WTC11 (cell line): ENCODE data around the gene LRRC8C. TPM values are rescaled to one million over a fixed set of nuclear protein-coding genes. Genes with fewer than 3 reads are reported as not detected.

Source experiments
- ATAC-seq: fragments of 200-7000 bp; cut with Tn5 transposase; 2 replicates; pipeline ENCODE4 v1.10.0; 2021; ENCODE audit warnings: mild to moderate bottlenecking, moderate library complexity
- CTCF ChIA-PET: fragments of 300-600 bp; sonication (Branson Sonifier 250); formaldehyde crosslinking; loops from one replicate; lab custom pipeline; 2021; ENCODE audit warnings: antibody characterized with exemption; lab: Charles Lee
- POLR2A ChIA-PET: fragments of 350-600 bp; sonication (Branson Sonifier 250); formaldehyde crosslinking; loops from one replicate; lab custom pipeline; 2021; ENCODE audit warnings: antibody characterized with exemption; lab: Charles Lee
- DNase-seq: peaks from one replicate; pipeline ENCODE4 v3.0.0; 2021; ENCODE audit warnings: low spot score
- H3K27ac Mint-ChIP-seq: 2 replicates; pipeline ENCODE4 v1.8.0; 2021; ENCODE audit warnings: mixed read lengths
- H3K27me3 Mint-ChIP-seq: 2 replicates; pipeline ENCODE4 v1.8.0; 2021; ENCODE audit warnings: low read depth, mild to moderate bottlenecking, moderate library complexity, mixed read lengths
- H3K36me3 Mint-ChIP-seq: 2 replicates; pipeline ENCODE4 v1.8.0; 2021; ENCODE audit warnings: mixed read lengths
- H3K4me1 Mint-ChIP-seq: 2 replicates; pipeline ENCODE4 v1.8.0; 2022; ENCODE audit warnings: mixed read lengths
- H3K4me3 Mint-ChIP-seq: 2 replicates; pipeline ENCODE4 v1.8.0; 2021; ENCODE audit warnings: mild to moderate bottlenecking, moderate library complexity, mixed read lengths
- H3K9me3 Mint-ChIP-seq: 2 replicates; pipeline ENCODE4 v1.8.0; 2021; ENCODE audit warnings: mixed read lengths
- ESRRA ChIP-seq: sonication (generic); formaldehyde crosslinking; IDR thresholded peaks from 2 replicates; pipeline ENCODE4 v1.8.1; 2022; ENCODE audit warnings: mild to moderate bottlenecking, missing genetic modification reagents, borderline replicate concordance
- FOXJ3 ChIP-seq: sonication (generic); formaldehyde crosslinking; IDR thresholded peaks from 2 replicates; pipeline ENCODE4 v1.9.0; 2021; ENCODE audit warnings: missing genetic modification reagents, mild to moderate bottlenecking, borderline replicate concordance
- FOXP1 ChIP-seq: sonication (generic); formaldehyde crosslinking; IDR thresholded peaks from 2 replicates; pipeline ENCODE4 v1.8.0; 2022; ENCODE audit warnings: missing genetic modification reagents, mild to moderate bottlenecking, moderate library complexity, borderline replicate concordance
- IRF2 ChIP-seq: sonication (generic); formaldehyde crosslinking; IDR thresholded peaks from 2 replicates; pipeline ENCODE4 v1.8.0; 2022; ENCODE audit warnings: low read depth, missing genetic modification reagents, borderline replicate concordance
- NFATC4 ChIP-seq: fragments of 250-450 bp; sonication (Bioruptor Pico); IDR thresholded peaks from 2 replicates; pipeline ENCODE4 v1.9.0; 2021; ENCODE audit warnings: mild to moderate bottlenecking
- NFYB ChIP-seq: sonication (generic); formaldehyde crosslinking; conservative IDR thresholded peaks from 2 replicates; pipeline ENCODE4 v1.8.0; 2022; ENCODE audit warnings: low read depth, missing genetic modification reagents
- RORB ChIP-seq: fragments of 250-450 bp; sonication (Bioruptor Pico); IDR thresholded peaks from 2 replicates; pipeline ENCODE4 v1.9.0; 2021; ENCODE audit warnings: mild to moderate bottlenecking
- TEAD4 ChIP-seq: sonication (generic); formaldehyde crosslinking; IDR thresholded peaks from 2 replicates; pipeline ENCODE4 v1.8.0; 2022; ENCODE audit warnings: mild to moderate bottlenecking, missing genetic modification reagents
- ZNF232 ChIP-seq: sonication (generic); formaldehyde crosslinking; IDR thresholded peaks from 2 replicates; pipeline ENCODE4 v1.8.0; 2022; ENCODE audit warnings: mild to moderate bottlenecking, missing genetic modification reagents
- total RNA-seq: library from RNA; stranded (reverse); gene quantifications from 3 replicates; pipeline ENCODE4 v1.2.3, GENCODE V29; 2021
- TF ChIP-seq, protein P1 (sequence below): sonication (generic); formaldehyde crosslinking; IDR thresholded peaks from 2 replicates; pipeline ENCODE4 v1.8.0; 2023; ENCODE audit warnings: mild to moderate bottlenecking, missing genetic modification reagents
- TF ChIP-seq, protein P2 (sequence below): fragments of 200-600 bp; IDR thresholded peaks from 2 replicates; pipeline ENCODE4 v1.8.0; 2022; ENCODE audit warnings: antibody characterized with exemption
- TF ChIP-seq, protein P3 (sequence below): fragments of 250-450 bp; sonication (Bioruptor Pico); IDR thresholded peaks from 2 replicates; pipeline ENCODE4 v1.9.0; 2021; ENCODE audit warnings: mild to moderate bottlenecking
- TF ChIP-seq, protein P4 (sequence below): sonication (generic); formaldehyde crosslinking; IDR thresholded peaks from 2 replicates; pipeline ENCODE4 v1.8.0; 2022; ENCODE audit warnings: mild to moderate bottlenecking, missing genetic modification reagents
- TF ChIP-seq, protein P5 (sequence below): fragments of 250-450 bp; sonication (Bioruptor Pico); IDR thresholded peaks from 2 replicates; pipeline ENCODE4 v1.9.0; 2021; ENCODE audit warnings: mild to moderate bottlenecking, borderline replicate concordance
- TF ChIP-seq, protein P6 (sequence below): fragments of 250-450 bp; sonication (Bioruptor Pico); IDR thresholded peaks from 2 replicates; pipeline ENCODE4 v1.9.0; 2021; ENCODE audit warnings: mild to moderate bottlenecking
- TF ChIP-seq, protein P7 (sequence below): sonication (generic); formaldehyde crosslinking; IDR thresholded peaks from 2 replicates; pipeline ENCODE4 v1.8.1; 2022; ENCODE audit warnings: mild to moderate bottlenecking, moderate library complexity, missing genetic modification reagents
- TF ChIP-seq, protein P8 (sequence below): sonication (generic); formaldehyde crosslinking; IDR thresholded peaks from 2 replicates; pipeline ENCODE4 v1.8.1; 2023; ENCODE audit warnings: mild to moderate bottlenecking, missing genetic modification reagents, moderate library complexity
- TF ChIP-seq, protein P9 (sequence below): sonication (generic); formaldehyde crosslinking; conservative IDR thresholded peaks from 2 replicates; pipeline ENCODE4 v1.8.1; 2022; ENCODE audit warnings: mild to moderate bottlenecking, missing genetic modification reagents

LRRC8C gene
- total RNA-seq, 1 experiment from 2014 or later: 1.8 TPM

DNA sequence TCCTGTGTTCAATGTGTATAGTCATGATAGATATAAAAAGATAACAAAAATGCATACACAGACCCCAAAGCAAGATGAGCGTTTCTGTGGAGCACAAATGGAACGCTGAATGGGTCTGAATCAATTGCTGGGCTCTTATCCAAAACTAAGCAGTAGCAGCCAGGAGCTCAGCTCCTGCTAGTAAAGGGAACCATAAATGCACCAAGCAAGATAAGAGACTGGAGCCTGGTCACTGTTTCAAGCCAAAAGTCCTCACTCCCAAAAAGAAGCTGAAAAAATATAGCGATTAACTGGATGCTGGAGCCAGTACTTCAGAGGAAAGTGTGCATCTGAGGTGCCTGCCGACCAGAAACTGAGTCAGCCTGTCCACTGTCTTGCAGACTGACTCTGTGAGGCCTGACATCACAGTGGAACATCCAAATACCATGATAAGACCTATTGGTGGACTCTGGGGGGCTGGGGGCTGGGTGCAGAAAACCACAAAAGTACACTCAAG is 68.9 kb downstream of the LRRC8C start:
- no peaks in the 10 kb centered on the region for H3K27me3 Mint-ChIP-seq
- TF ChIP-seq RORB (CRISPR knock-in tag): no peak
- TF ChIP-seq, protein P1, sequence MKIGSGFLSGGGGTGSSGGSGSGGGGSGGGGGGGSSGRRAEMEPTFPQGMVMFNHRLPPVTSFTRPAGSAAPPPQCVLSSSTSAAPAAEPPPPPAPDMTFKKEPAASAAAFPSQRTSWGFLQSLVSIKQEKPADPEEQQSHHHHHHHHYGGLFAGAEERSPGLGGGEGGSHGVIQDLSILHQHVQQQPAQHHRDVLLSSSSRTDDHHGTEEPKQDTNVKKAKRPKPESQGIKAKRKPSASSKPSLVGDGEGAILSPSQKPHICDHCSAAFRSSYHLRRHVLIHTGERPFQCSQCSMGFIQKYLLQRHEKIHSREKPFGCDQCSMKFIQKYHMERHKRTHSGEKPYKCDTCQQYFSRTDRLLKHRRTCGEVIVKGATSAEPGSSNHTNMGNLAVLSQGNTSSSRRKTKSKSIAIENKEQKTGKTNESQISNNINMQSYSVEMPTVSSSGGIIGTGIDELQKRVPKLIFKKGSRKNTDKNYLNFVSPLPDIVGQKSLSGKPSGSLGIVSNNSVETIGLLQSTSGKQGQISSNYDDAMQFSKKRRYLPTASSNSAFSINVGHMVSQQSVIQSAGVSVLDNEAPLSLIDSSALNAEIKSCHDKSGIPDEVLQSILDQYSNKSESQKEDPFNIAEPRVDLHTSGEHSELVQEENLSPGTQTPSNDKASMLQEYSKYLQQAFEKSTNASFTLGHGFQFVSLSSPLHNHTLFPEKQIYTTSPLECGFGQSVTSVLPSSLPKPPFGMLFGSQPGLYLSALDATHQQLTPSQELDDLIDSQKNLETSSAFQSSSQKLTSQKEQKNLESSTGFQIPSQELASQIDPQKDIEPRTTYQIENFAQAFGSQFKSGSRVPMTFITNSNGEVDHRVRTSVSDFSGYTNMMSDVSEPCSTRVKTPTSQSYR (CRISPR knock-in tag): no peak
- no peak for TF ChIP-seq FOXP1 (CRISPR knock-in tag)
- TF ChIP-seq, protein P2, sequence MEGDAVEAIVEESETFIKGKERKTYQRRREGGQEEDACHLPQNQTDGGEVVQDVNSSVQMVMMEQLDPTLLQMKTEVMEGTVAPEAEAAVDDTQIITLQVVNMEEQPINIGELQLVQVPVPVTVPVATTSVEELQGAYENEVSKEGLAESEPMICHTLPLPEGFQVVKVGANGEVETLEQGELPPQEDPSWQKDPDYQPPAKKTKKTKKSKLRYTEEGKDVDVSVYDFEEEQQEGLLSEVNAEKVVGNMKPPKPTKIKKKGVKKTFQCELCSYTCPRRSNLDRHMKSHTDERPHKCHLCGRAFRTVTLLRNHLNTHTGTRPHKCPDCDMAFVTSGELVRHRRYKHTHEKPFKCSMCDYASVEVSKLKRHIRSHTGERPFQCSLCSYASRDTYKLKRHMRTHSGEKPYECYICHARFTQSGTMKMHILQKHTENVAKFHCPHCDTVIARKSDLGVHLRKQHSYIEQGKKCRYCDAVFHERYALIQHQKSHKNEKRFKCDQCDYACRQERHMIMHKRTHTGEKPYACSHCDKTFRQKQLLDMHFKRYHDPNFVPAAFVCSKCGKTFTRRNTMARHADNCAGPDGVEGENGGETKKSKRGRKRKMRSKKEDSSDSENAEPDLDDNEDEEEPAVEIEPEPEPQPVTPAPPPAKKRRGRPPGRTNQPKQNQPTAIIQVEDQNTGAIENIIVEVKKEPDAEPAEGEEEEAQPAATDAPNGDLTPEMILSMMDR: no peak
- no peak for TF ChIP-seq FOXJ3
- TF ChIP-seq, protein P3, sequence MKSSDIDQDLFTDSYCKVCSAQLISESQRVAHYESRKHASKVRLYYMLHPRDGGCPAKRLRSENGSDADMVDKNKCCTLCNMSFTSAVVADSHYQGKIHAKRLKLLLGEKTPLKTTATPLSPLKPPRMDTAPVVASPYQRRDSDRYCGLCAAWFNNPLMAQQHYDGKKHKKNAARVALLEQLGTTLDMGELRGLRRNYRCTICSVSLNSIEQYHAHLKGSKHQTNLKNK (CRISPR knock-in tag): no peak
- TF ChIP-seq ESRRA (CRISPR knock-in tag): no peak
- no peak for TF ChIP-seq NFATC4 (CRISPR knock-in tag)
- TF ChIP-seq, protein P4, sequence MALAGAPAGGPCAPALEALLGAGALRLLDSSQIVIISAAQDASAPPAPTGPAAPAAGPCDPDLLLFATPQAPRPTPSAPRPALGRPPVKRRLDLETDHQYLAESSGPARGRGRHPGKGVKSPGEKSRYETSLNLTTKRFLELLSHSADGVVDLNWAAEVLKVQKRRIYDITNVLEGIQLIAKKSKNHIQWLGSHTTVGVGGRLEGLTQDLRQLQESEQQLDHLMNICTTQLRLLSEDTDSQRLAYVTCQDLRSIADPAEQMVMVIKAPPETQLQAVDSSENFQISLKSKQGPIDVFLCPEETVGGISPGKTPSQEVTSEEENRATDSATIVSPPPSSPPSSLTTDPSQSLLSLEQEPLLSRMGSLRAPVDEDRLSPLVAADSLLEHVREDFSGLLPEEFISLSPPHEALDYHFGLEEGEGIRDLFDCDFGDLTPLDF: no peak
- TF ChIP-seq ZNF232 (CRISPR knock-in tag): no peak
- TF ChIP-seq, protein P5, sequence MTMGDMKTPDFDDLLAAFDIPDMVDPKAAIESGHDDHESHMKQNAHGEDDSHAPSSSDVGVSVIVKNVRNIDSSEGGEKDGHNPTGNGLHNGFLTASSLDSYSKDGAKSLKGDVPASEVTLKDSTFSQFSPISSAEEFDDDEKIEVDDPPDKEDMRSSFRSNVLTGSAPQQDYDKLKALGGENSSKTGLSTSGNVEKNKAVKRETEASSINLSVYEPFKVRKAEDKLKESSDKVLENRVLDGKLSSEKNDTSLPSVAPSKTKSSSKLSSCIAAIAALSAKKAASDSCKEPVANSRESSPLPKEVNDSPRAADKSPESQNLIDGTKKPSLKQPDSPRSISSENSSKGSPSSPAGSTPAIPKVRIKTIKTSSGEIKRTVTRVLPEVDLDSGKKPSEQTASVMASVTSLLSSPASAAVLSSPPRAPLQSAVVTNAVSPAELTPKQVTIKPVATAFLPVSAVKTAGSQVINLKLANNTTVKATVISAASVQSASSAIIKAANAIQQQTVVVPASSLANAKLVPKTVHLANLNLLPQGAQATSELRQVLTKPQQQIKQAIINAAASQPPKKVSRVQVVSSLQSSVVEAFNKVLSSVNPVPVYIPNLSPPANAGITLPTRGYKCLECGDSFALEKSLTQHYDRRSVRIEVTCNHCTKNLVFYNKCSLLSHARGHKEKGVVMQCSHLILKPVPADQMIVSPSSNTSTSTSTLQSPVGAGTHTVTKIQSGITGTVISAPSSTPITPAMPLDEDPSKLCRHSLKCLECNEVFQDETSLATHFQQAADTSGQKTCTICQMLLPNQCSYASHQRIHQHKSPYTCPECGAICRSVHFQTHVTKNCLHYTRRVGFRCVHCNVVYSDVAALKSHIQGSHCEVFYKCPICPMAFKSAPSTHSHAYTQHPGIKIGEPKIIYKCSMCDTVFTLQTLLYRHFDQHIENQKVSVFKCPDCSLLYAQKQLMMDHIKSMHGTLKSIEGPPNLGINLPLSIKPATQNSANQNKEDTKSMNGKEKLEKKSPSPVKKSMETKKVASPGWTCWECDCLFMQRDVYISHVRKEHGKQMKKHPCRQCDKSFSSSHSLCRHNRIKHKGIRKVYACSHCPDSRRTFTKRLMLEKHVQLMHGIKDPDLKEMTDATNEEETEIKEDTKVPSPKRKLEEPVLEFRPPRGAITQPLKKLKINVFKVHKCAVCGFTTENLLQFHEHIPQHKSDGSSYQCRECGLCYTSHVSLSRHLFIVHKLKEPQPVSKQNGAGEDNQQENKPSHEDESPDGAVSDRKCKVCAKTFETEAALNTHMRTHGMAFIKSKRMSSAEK (CRISPR knock-in tag): no peak
- no peak for TF ChIP-seq IRF2 (CRISPR knock-in tag)
- TF ChIP-seq, protein P6, sequence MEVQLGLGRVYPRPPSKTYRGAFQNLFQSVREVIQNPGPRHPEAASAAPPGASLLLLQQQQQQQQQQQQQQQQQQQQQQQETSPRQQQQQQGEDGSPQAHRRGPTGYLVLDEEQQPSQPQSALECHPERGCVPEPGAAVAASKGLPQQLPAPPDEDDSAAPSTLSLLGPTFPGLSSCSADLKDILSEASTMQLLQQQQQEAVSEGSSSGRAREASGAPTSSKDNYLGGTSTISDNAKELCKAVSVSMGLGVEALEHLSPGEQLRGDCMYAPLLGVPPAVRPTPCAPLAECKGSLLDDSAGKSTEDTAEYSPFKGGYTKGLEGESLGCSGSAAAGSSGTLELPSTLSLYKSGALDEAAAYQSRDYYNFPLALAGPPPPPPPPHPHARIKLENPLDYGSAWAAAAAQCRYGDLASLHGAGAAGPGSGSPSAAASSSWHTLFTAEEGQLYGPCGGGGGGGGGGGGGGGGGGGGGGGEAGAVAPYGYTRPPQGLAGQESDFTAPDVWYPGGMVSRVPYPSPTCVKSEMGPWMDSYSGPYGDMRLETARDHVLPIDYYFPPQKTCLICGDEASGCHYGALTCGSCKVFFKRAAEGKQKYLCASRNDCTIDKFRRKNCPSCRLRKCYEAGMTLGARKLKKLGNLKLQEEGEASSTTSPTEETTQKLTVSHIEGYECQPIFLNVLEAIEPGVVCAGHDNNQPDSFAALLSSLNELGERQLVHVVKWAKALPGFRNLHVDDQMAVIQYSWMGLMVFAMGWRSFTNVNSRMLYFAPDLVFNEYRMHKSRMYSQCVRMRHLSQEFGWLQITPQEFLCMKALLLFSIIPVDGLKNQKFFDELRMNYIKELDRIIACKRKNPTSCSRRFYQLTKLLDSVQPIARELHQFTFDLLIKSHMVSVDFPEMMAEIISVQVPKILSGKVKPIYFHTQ (CRISPR knock-in tag): no peak
- TF ChIP-seq, protein P7, sequence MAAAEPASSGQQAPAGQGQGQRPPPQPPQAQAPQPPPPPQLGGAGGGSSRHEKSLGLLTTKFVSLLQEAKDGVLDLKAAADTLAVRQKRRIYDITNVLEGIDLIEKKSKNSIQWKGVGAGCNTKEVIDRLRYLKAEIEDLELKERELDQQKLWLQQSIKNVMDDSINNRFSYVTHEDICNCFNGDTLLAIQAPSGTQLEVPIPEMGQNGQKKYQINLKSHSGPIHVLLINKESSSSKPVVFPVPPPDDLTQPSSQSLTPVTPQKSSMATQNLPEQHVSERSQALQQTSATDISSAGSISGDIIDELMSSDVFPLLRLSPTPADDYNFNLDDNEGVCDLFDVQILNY (CRISPR knock-in tag): no peak
- no peak for TF ChIP-seq NFYB (CRISPR knock-in tag)
- TF ChIP-seq TEAD4: no peak
- TF ChIP-seq, protein P8, sequence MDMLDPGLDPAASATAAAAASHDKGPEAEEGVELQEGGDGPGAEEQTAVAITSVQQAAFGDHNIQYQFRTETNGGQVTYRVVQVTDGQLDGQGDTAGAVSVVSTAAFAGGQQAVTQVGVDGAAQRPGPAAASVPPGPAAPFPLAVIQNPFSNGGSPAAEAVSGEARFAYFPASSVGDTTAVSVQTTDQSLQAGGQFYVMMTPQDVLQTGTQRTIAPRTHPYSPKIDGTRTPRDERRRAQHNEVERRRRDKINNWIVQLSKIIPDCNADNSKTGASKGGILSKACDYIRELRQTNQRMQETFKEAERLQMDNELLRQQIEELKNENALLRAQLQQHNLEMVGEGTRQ: no peak
- TF ChIP-seq, protein P9, sequence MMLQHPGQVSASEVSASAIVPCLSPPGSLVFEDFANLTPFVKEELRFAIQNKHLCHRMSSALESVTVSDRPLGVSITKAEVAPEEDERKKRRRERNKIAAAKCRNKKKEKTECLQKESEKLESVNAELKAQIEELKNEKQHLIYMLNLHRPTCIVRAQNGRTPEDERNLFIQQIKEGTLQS (CRISPR knock-in tag): no peak
- H3K4me1 Mint-ChIP-seq: peaks cover 8% of the 10 kb centered on the region
- no peak overlapping the region for H3K4me3 Mint-ChIP-seq
- CTCF ChIA-PET: no interaction called here
- no peak for ATAC-seq
- no peaks in the 10 kb centered on the region for H3K9me3 Mint-ChIP-seq
- no peaks in the 10 kb centered on the region for H3K36me3 Mint-ChIP-seq
- no peak for DNase-seq
- POLR2A ChIA-PET: no interaction called here
- H3K27ac Mint-ChIP-seq: no peak overlapping the region
